NB4 (cell line): ENCODE results near the gene TMBIM6.
"Not testable (repeated sequence)": the region's sequence is repeated elsewhere in the genome, so short reads cannot be mapped to it uniquely, and the experiment has no call there.

Source experiments
- DNase-seq: peaks from one replicate; pipeline ENCODE4 v3.0.0; 2010; ENCODE audit warnings: low read depth
- H3K4me3 ChIP-seq: one replicate; pipeline ENCODE4 v1.5.1; 2011; ENCODE audit warnings: mild to moderate bottlenecking, low read depth, low read length, moderate library complexity
- CTCF ChIP-seq: IDR thresholded peaks from one replicate; pipeline ENCODE4 v1.5.1; 2012; ENCODE audit warnings: low read depth, low read length
- MAX ChIP-seq: IDR thresholded peaks from 2 replicates; pipeline ENCODE4 v1.6.1; 2011; ENCODE audit warnings: low read depth, low read length
- MYC ChIP-seq: IDR thresholded peaks from 2 replicates; pipeline ENCODE4 v1.6.1; 2011; ENCODE audit warnings: low read depth, low read length
- POLR2A ChIP-seq: IDR thresholded peaks from 2 replicates; pipeline ENCODE4 v1.6.1; 2011; ENCODE audit warnings: mild to moderate bottlenecking; ENCODE audit not compliant: insufficient read length; ENCODE audit errors: extremely low read depth

Gene TMBIM6

GRCh38 chr12:49767333-49767732 is 26.0 kb downstream of the TMBIM6 start:
- TF ChIP-seq CTCF: no peak
- no peak for TF ChIP-seq MYC
- no peak for TF ChIP-seq POLR2A
- no peak for TF ChIP-seq MAX
- no peak overlapping the region for H3K4me3 ChIP-seq
- peak; percentile 41 for DNase-seq

GRCh38 chr12:49773102-49773501 is 31.7 kb downstream of the TMBIM6 start:
- not testable (repeated sequence) for DNase-seq

GRCh38 chr12:49776413-49776812 is 35.1 kb downstream of the TMBIM6 start:
- peak; percentile 80 for TF ChIP-seq CTCF
- no peak for TF ChIP-seq POLR2A
- TF ChIP-seq MAX: 0 out of 2 replicates have a peak, but pooled peaks have one; percentile 21
- DNase-seq: peak; percentile 89
- no peak overlapping the region for H3K4me3 ChIP-seq

More at GRCh38 chr12:49773102-49773501, 31.7 kb downstream of the TMBIM6 start:
- H3K4me3 ChIP-seq: not testable (repeated sequence)

GRCh38 chr12:49776858-49777257 is 35.5 kb downstream of the TMBIM6 start:
- peak; percentile 65 for DNase-seq
- TF ChIP-seq MYC: no peak
- TF ChIP-seq MAX: no peak
- no peak for TF ChIP-seq POLR2A
- no peak for TF ChIP-seq CTCF
- H3K4me3 ChIP-seq: no peak overlapping the region

- DNase-seq: no peak
- TF ChIP-seq CTCF (no peak), MYC (no peak), POLR2A (no peak), MAX (no peak)
- H3K4me3 ChIP-seq: no peak overlapping the region
These were observed 36.0 kb downstream of the TMBIM6 start for GRCh38 chr12:49777341-49777740.

- peak; percentile 93 for TF ChIP-seq CTCF
- no peak for TF ChIP-seq MYC
- H3K4me3 ChIP-seq: no peak overlapping the region
- peak; percentile 48 for DNase-seq
These were observed 36.7 kb downstream of the TMBIM6 start for GRCh38 chr12:49777800-49778748.
